Transverse colon (tissue), 3 donors: ENCODE data around the gene WNK2.

ENCODE experiments used
- CTCF ChIP-seq, 5 experiments: fragments of 200-600 bp in 3 of 5; fragments of 450-650 bp in 2 of 5; sonication (generic) in 3 of 5; IDR thresholded peaks; 1 replicate in 2 of 5; 2 replicates in 3 of 5; pipeline ENCODE4 v1.5.1; 2016 to 2017; ENCODE audit warnings: antibody characterized with exemption in 5 of 5, inconsistent platforms in 3 of 5, mild to moderate bottlenecking in 2 of 5, moderate library complexity in 1 of 5
- EP300 ChIP-seq: sonication (generic); formaldehyde crosslinking; IDR thresholded peaks from one replicate; pipeline ENCODE4 v1.6.1; 2017; ENCODE audit warnings: antibody characterized with exemption, low read depth
- POLR2A ChIP-seq: fragments of 450-650 bp; IDR thresholded peaks from one replicate; pipeline ENCODE4 v1.6.1; 2016; ENCODE audit warnings: antibody characterized with exemption, mild to moderate bottlenecking, moderate library complexity

GRCh38 chr9:93254806-93255493, 71.0 kb downstream of the WNK2 start:
- TF ChIP-seq POLR2A (no peak), CTCF (IDR thresholded peaks at IDR 0.05) (no peak), EP300 (no peak)
